HepG2 (cell line): Measurements from ENCODE around the gene UQCR11. TPM values are rescaled to one million over a fixed set of nuclear protein-coding genes. Genes with fewer than 3 reads are reported as not detected.

ENCODE experiments used
- ATAC-seq: fragments of 200-7000 bp; cut with Tn5 transposase; 3 replicates; pipeline ENCODE4 v1.9.1; 2020; ENCODE audit warnings: mild to moderate bottlenecking, moderate library complexity
- BruUV-seq: library from RNA; stranded (reverse); fragments of 400-500 nt; replicated peaks from 2 replicates; lab custom pipeline; 2021; lab: Mats Ljungman, UMichigan
- CTCF ChIA-PET: fragments of 300-600 bp; formaldehyde crosslinking; extraction: SDS; loops from one replicate; lab custom pipeline; 2021; ENCODE audit warnings: low total read pairs, inconsistent platforms, low intra/inter-chr PET ratio; lab: Yijun Ruan, JAX
- POLR2A ChIA-PET: fragments of 350-600 bp; sonication (Branson Sonifier 250); formaldehyde crosslinking; loops from one replicate; lab custom pipeline; 2020; ENCODE audit warnings: antibody characterized with exemption, inconsistent platforms; lab: Yijun Ruan, JAX
- DNase-seq: peaks from one replicate; pipeline ENCODE4 v3.0.0-alpha.2; 2015; ENCODE audit warnings: low spot score
- FAIRE-seq: peaks from 3 replicates; lab custom pipeline; 2011; peaks lifted over from hg19 to GRCh38; lab: Jason Lieb, UNC
- H2AFZ ChIP-seq: one replicate; pipeline ENCODE4 v1.6.1; 2011; ENCODE audit warnings: low read length, inconsistent platforms
- H3K27ac ChIP-seq: fragments of 300-600 bp; 3 replicates; pipeline ENCODE4 v1.8.0; 2011; ENCODE audit warnings: mixed run types, mild to moderate bottlenecking, mixed read lengths, low read length, inconsistent platforms; ENCODE audit not compliant: insufficient read depth; ENCODE audit errors: extremely low read length
- H3K27me3 ChIP-seq, 2 experiments: fragments of 200-600 bp in 1 of 2; 2 replicates in 1 of 2; 3 replicates in 1 of 2; pipeline versions ENCODE4 v1.6.0 to v1.8.0; 2011; ENCODE audit warnings: low read length in 2 of 2, mild to moderate bottlenecking in 2 of 2, moderate library complexity in 2 of 2, inconsistent platforms in 1 of 2; ENCODE audit not compliant: insufficient read depth in 2 of 2, control insufficient read depth in 1 of 2
- H3K36me3 ChIP-seq, 2 experiments: fragments of 200-600 bp in 1 of 2; replicated peaks in 1 of 2; 2 replicates in 1 of 2; 3 replicates in 1 of 2; pipeline versions ENCODE4 v1.5.1 to v1.8.0; 2011; ENCODE audit warnings: low read length in 2 of 2, inconsistent platforms in 1 of 2; ENCODE audit not compliant: insufficient read depth in 2 of 2, control insufficient read depth in 1 of 2
- H3K4me1 ChIP-seq: 2 replicates; pipeline ENCODE4 v1.5.1; 2012; ENCODE audit warnings: low read length, inconsistent platforms; ENCODE audit not compliant: insufficient read depth
- H3K4me2 ChIP-seq: 2 replicates; pipeline ENCODE4 v1.6.0; 2011; ENCODE audit warnings: low read depth, low read length, inconsistent platforms
- H3K4me3 ChIP-seq, 3 experiments: fragments of 200-600 bp in 1 of 3; sonication (generic), shearing (Covaris generic) in 1 of 3; replicated peaks in 1 of 3; 2 replicates each; pipeline ENCODE4 v1.5.1; 2011 to 2016; ENCODE audit warnings: low read length in 3 of 3, inconsistent platforms in 2 of 3, low read depth in 2 of 3, mild to moderate bottlenecking in 2 of 3, control low read depth in 1 of 3, mixed read lengths in 1 of 3; ENCODE audit not compliant: insufficient read depth in 1 of 3
- H3K79me2 ChIP-seq: one replicate; pipeline ENCODE4 v1.6.1; 2011; ENCODE audit warnings: low read length, inconsistent platforms; ENCODE audit not compliant: insufficient read depth
- H3K9ac ChIP-seq: 2 replicates; pipeline ENCODE4 v1.6.0; 2011; ENCODE audit warnings: mild to moderate bottlenecking, low read depth, low read length, inconsistent platforms; ENCODE audit not compliant: insufficient read depth
- H3K9me3 ChIP-seq: 2 replicates; pipeline ENCODE4 v1.5.1; 2012; ENCODE audit warnings: mild to moderate bottlenecking, low read length
- H4K20me1 ChIP-seq: 2 replicates; pipeline ENCODE4 v1.6.0; 2011; ENCODE audit warnings: inconsistent platforms, mild to moderate bottlenecking, low read length, moderate library complexity; ENCODE audit not compliant: insufficient read depth
- GLI4 ChIP-seq: sonication (generic); formaldehyde crosslinking; IDR thresholded peaks from 2 replicates; pipeline ENCODE4 v1.5.1; 2020; ENCODE audit warnings: missing genetic modification reagents, mild to moderate bottlenecking, moderate library complexity, borderline replicate concordance
- HNF1B ChIP-seq: sonication (generic); formaldehyde crosslinking; IDR thresholded peaks from 2 replicates; pipeline ENCODE4 v1.5.1; 2020; ENCODE audit warnings: mild to moderate bottlenecking, moderate library complexity, missing genetic modification reagents
- MAFG ChIP-seq: sonication (generic); formaldehyde crosslinking; IDR thresholded peaks from 2 replicates; pipeline ENCODE4 v1.5.1; 2020; ENCODE audit warnings: mild to moderate bottlenecking, missing genetic modification reagents
- PAF1 ChIP-seq: IDR thresholded peaks from 2 replicates; pipeline ENCODE4 v1.6.1; 2016; ENCODE audit warnings: missing genetic modification reagents, missing compliant biosample characterization
- PREB ChIP-seq: sonication (generic); formaldehyde crosslinking; IDR thresholded peaks from 2 replicates; pipeline ENCODE4 v1.4.0; 2020; ENCODE audit warnings: missing genetic modification reagents
- SP4 ChIP-seq: sonication (generic); formaldehyde crosslinking; IDR thresholded peaks from 2 replicates; pipeline ENCODE4 v1.8.1; 2023; ENCODE audit warnings: mild to moderate bottlenecking, missing genetic modification reagents
- ZFP37 ChIP-seq: sonication (generic); formaldehyde crosslinking; IDR thresholded peaks from 2 replicates; pipeline ENCODE4 v1.4.0; 2020; ENCODE audit warnings: missing genetic modification reagents, borderline replicate concordance
- ZNF234 ChIP-seq: sonication (generic); formaldehyde crosslinking; conservative IDR thresholded peaks from 2 replicates; pipeline ENCODE4 v1.5.1; 2020; ENCODE audit warnings: mild to moderate bottlenecking, missing genetic modification reagents
- ZNF335 ChIP-seq: sonication (generic); formaldehyde crosslinking; IDR thresholded peaks from 2 replicates; pipeline ENCODE4 v1.4.0; 2020; ENCODE audit warnings: missing genetic modification reagents
- ZNF451 ChIP-seq: sonication (generic); formaldehyde crosslinking; IDR thresholded peaks from 2 replicates; pipeline ENCODE4 v1.5.0; 2020; ENCODE audit warnings: mild to moderate bottlenecking, missing genetic modification reagents
- ZNF513 ChIP-seq: sonication (generic); formaldehyde crosslinking; conservative IDR thresholded peaks from 2 replicates; pipeline ENCODE4 v1.5.0; 2020; ENCODE audit warnings: missing genetic modification reagents
- ZNF570 ChIP-seq: sonication (generic); formaldehyde crosslinking; IDR thresholded peaks from 2 replicates; pipeline ENCODE4 v1.4.0; 2020; ENCODE audit warnings: mild to moderate bottlenecking, missing genetic modification reagents, borderline replicate concordance
- ZNF720 ChIP-seq: sonication (generic); formaldehyde crosslinking; IDR thresholded peaks from 2 replicates; pipeline ENCODE4 v1.4.0; 2020; ENCODE audit warnings: missing genetic modification reagents
- WGBS: methylation state at CpG from one replicate; pipeline ENCODE4 v1.1.6; 2017; ENCODE audit warnings: low lambda C conversion rate; 5-methylcytosine and 5-hydroxymethylcytosine counted together
- in situ Hi-C: cut with HindIII; loops from 2 replicates; pipeline ENCODE4 v1.10.0; 2017; ENCODE audit warnings: low pct_unique_long_range_greater_than_20kb; ENCODE audit not compliant: extremely low pct_ligation_motif_present
- intact Hi-C: fragments of 100-400 bp; cut with micrococcal nuclease; formaldehyde crosslinking; loops from one replicate; pipeline ENCODE4 v1.10.0; 2022; ENCODE audit not compliant: unreplicated experiment
- polyA plus RNA-seq, 8 experiments: library from polyadenylated mRNA; depleted of rRNA in 3 of 8; stranded (reverse) in 7 of 8; unstranded in 1 of 8; fragments of >200 nt; fragmentation: Illumina TruSeq in 4 of 8; extraction: Trizol in 4 of 8; gene quantifications; 2 replicates each; pipeline versions ENCODE4 v1.2.1 to v1.2.3, GENCODE V29; 2011 to 2016; ENCODE audit warnings: low read depth in 4 of 8, missing spikeins in 1 of 8, mixed read lengths in 1 of 8; ENCODE audit not compliant: insufficient read depth in 1 of 8
- total RNA-seq, 5 experiments: library from RNA; depleted of rRNA; stranded (reverse); fragments of >200 nt; fragmentation: Illumina TruSeq; extraction: Trizol; gene quantifications; 2 replicates each; pipeline ENCODE4 v1.2.3, GENCODE V29; 2016; ENCODE audit warnings: low read depth in 1 of 5

The UQCR11 gene
- total and polyA plus RNA-seq, 2 of the 13 experiments (the other 11 are each of a cell fraction or from before 2014, with no cell fraction given) = 125 to 214 TPM

DNA sequence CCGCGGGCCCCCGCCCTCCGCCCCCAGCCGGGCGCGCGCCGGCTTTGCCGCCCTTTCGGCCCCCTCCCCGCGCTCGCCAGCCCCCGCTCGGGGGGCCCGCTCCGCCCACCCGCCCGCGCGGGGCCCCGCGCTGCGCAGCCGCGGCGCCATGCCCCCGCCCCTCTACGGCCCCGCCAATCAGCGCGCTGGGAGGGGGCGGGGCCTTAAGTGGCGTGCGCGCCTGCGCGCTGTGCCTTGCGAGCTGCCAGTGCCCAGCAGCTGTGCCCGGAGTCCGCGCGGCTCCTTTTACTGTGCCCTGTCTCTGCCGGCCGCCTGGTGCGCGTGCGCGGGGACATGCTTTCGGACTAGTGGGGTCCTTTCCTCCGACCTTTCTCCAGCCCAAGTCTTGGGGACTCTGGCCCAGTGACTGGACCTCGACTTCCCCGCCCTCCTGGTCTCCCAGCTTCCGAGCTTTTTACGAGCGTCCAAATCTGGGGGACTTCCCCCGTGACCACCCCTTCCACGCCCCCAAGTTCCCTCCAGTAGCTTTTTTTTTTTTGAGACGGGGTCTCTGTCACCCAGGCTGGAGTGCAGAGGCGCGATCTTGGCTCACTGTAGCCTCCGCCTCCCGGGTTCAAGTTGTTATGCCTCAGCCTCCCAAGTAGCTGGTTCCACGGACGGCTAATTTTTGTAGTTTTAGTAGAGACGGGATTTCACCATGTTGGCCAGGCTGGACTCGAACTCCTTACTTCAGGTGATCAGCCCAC lies 12.3 kb downstream of the UQCR11 start, which contains the start of gene MBD3 (continued):
- no peak; the same call in 1 of the 2 replicates for TF ChIP-seq GLI4
- peak; percentile 71; the same call in 1 of the 2 replicates for TF ChIP-seq ZFP37 (CRISPR knock-in tag)
- no peak for TF ChIP-seq ZNF720 (CRISPR knock-in tag)
- 0 out of 2 replicates have a peak, but pooled peaks have one; percentile 23 for TF ChIP-seq ZNF451
- TF ChIP-seq ZNF570 (CRISPR knock-in tag) = no peak
- TF ChIP-seq HNF1B (CRISPR knock-in tag) = peak; percentile 46; the same call in 1 of the 2 replicates

DNA sequence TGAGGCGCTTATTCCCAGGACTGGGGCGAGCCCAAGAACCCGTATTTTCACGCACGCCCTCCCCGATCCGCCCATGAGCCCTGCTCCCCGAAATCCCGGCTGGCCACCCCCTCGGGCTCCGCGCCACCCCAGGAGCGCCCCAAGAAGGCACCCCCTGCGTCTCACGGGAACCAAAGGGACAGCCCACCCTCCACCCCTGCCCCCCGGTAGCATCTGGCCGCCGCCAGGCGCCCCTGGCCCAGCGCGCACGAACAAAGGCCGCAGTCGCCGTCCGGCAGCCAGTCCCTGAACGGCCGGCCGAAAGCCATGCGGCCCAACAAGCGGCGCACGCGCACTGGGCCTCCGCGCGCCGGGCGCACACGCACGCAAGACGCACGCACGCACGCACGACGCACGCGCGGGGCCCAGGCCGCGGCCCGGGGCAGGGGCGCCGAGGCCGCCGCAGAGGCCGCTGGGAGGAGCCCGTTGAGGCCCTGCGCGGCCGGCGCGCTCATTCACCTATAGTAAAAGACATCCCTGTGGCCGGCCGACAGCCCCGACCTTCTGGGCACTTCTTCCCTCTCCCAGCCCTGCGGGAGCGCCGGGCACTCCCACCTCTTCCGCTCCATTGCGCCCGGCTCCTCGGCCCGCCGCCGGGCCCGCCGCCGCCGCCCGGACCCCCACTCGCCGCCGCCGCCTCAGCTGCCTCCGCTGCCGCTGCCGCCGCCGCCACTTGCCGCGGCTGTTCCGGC lies 13.1 kb downstream of the UQCR11 start:
- DNase-seq (peak; percentile 78), FAIRE-seq (no peak), ATAC-seq (peak; percentile 69)
- no CpG with 5 or more reads among the region's 94 CpGs for WGBS
- BruUV-seq = no TSS peak
- H3K4me1 ChIP-seq = peaks cover 48% of the 10 kb centered on the region
- H3K9me3 ChIP-seq = no peaks in the 10 kb centered on the region
- in situ Hi-C loops (no loop called here), intact Hi-C loops (loop anchor here (10.0 kb wide), 1 partner anchor 47 kb away; no protein-coding TSS in a partner anchor)
- H3K79me2 ChIP-seq = peaks cover 35% of the 10 kb centered on the region
- ChIA-PET POLR2A (interaction anchor here (1.3 to 2.7 kb wide), 4 partner anchors 11 to 15 kb away, joined by 3 to 24 read pairs (median 22); partner anchors contain the start of gene UQCR11), CTCF (no interaction called here)
- peak overlapping the region; percentile 99 for H3K27ac ChIP-seq
- H3K4me3 ChIP-seq = peak overlapping the region; percentile 72 to 90 (median 83)
- H4K20me1 ChIP-seq = no peaks in the 10 kb centered on the region
- H3K36me3 ChIP-seq = peaks cover under 1 to 8% of the 10 kb centered on the region in 2 experiments; a peak in 4 of 5 replicates
- H2AFZ ChIP-seq = no peak overlapping the region
- peak overlapping the region; percentile 100 for H3K9ac ChIP-seq
- H3K27me3 ChIP-seq = no peaks in the 10 kb centered on the region; a peak in 1 of 5 replicates
- H3K4me2 ChIP-seq = peak overlapping the region; percentile 95
- no peak for TF ChIP-seq ZNF335 (CRISPR knock-in tag)
- TF ChIP-seq PAF1 (CRISPR knock-in tag) = no peak
- no peak for TF ChIP-seq MAFG
- peak; percentile 67; the same call in 1 of the 2 replicates for TF ChIP-seq SP4 (CRISPR knock-in tag)
- 0 out of 2 replicates have a peak, but pooled peaks have one; percentile 51 for TF ChIP-seq ZNF234
- no peak for TF ChIP-seq ZNF513 (CRISPR knock-in tag)
- TF ChIP-seq PREB = no peak
